ENCODE measurements around the gene TANC1. TPM values are rescaled to one million over a fixed set of nuclear protein-coding genes. Genes with fewer than 3 reads are reported as not detected.

The TANC1 gene
- total and polyA plus RNA-seq, 2 experiments from 2014 or later = 22.1 to 34.8 TPM

DNA sequence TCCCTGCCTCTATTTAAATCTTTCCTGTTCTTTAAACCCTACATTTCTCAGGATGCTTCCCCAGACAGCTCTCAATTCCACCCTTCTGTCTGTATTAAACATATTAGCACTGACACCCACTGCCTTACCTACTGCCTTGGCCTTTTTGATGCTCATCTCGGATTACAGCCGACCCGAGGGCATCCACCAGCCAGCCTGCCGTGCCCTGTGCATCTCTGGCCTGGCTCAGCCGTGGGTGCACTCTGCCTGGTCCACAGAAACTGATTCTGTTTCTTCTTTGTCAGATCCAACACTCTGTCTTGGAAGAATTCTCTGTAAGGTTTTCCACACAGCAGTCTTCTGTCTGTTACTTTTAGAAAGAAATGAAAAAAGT is 27.2 kb downstream of the TANC1 start:
- Histone ChIP-seq H3K36me3 (no peaks in the 10 kb centered on the region), H3K27me3 (no peaks in the 10 kb centered on the region), H3K27ac (peak overlapping the region; percentile 94), H3K4me3 (no peak overlapping the region), H3K4me1 (ENCODE audit: low read depth) (peaks cover 62% of the 10 kb centered on the region), H3K9me3 (ENCODE audit: low read depth) (no peaks in the 10 kb centered on the region)
- no peak for TF ChIP-seq CTCF (IDR thresholded peaks at IDR 0.05; ENCODE audit: low read depth, low read length)
- no peak for DNase-seq (ENCODE audit: low read depth in 1 of 2, low spot score in 1 of 2)

GRCh38 chr2:158996378-158996993 is 28.0 kb downstream of the TANC1 start:
- TF ChIP-seq CTCF (IDR thresholded peaks at IDR 0.05; ENCODE audit: low read depth, low read length) = peak; percentile 21
- peak overlapping the region; percentile 94 for H3K27ac ChIP-seq
- no peaks in the 10 kb centered on the region for H3K36me3 ChIP-seq
- H3K4me3 ChIP-seq = no peak overlapping the region
- peaks cover 71% of the 10 kb centered on the region for H3K4me1 ChIP-seq (ENCODE audit: low read depth)
- no peaks in the 10 kb centered on the region for H3K9me3 ChIP-seq (ENCODE audit: low read depth)
- no peak for DNase-seq (ENCODE audit: low read depth in 1 of 2, low spot score in 1 of 2)
- H3K27me3 ChIP-seq = no peaks in the 10 kb centered on the region

- H3K4me3 ChIP-seq = no peak overlapping the region
- no peaks in the 10 kb centered on the region for H3K9me3 ChIP-seq (ENCODE audit: low read depth)
- no peak for DNase-seq (ENCODE audit: low read depth in 1 of 2, low spot score in 1 of 2)
- TF ChIP-seq CTCF (IDR thresholded peaks at IDR 0.05; ENCODE audit: low read depth, low read length) = no peak
- peak overlapping the region; percentile 94 for H3K27ac ChIP-seq
- H3K36me3 ChIP-seq = no peaks in the 10 kb centered on the region
- no peaks in the 10 kb centered on the region for H3K27me3 ChIP-seq
- H3K4me1 ChIP-seq (ENCODE audit: low read depth) = peaks cover 71% of the 10 kb centered on the region
Measured at GRCh38 chr2:158997037-158997790, 28.8 kb downstream of the TANC1 start.

DNA sequence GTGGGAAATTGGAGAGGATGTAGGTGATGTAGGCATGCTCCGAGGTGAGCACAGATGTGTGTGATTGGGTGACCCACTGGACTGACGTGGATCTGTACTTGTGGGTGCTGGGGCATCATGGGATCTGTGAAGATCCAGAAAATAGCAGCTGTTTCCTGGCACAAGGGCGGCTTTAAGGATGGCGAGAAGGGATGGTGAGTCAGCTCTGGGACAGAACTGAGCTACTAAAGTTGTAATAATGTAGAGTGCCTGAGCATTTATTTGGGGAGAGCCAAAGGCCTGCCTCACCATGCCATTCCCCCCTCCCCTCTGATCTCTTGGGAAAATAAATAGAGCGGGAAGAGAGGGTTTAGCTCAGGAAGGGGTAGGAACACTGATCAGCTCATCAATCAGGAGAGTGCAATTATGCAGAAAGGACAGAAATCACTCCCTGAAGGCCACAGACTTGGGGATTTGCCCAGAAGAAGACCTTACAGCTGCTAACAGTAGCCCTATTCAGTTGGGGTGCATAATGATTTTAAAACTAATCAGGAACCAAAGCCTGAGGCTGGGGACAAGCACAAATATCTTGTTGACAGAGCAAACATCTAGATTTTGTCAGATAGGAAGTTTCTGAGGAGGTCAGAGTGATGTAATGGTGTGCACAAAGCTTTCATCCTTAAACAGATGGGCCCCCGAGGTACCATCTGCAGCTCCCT is 30.3 kb downstream of the TANC1 start:
- H3K27ac ChIP-seq = no peak overlapping the region
- no peak for TF ChIP-seq CTCF (IDR thresholded peaks at IDR 0.05; ENCODE audit: low read depth, low read length)
- peaks cover 67% of the 10 kb centered on the region for H3K4me1 ChIP-seq (ENCODE audit: low read depth)
- no peaks in the 10 kb centered on the region for H3K27me3 ChIP-seq
- no peaks in the 10 kb centered on the region for H3K9me3 ChIP-seq (ENCODE audit: low read depth)
- no peak overlapping the region for H3K4me3 ChIP-seq
- H3K36me3 ChIP-seq = no peaks in the 10 kb centered on the region
- DNase-seq (ENCODE audit: low read depth in 1 of 2, low spot score in 1 of 2) = peak in 1 of 2 donors; percentile 66

DNA sequence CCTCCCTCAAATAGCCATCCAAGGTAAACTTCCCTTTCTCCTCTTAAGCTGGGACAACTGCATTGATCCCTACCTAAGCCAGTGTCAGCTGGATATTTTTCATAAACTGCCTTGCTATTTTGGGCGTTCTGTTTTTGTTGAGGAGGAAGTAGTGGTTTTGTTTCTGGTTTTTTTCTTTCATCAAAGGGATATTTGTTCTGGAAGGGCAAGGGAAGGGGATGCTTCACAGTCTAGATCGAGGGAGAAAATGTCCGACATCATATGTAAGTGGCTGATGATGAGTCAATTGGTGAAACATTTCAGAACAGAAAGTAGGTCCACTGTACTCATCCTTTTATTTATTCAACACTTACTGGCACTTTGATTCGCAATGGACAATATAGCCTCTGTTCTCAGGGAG is 31.0 kb downstream of the TANC1 start:
- no peaks in the 10 kb centered on the region for H3K27me3 ChIP-seq
- H3K9me3 ChIP-seq (ENCODE audit: low read depth) = no peaks in the 10 kb centered on the region
- no peak overlapping the region for H3K4me3 ChIP-seq
- peak in 1 of 2 donors; percentile 49 for DNase-seq (ENCODE audit: low read depth in 1 of 2, low spot score in 1 of 2)
- H3K27ac ChIP-seq = no peak overlapping the region
- H3K36me3 ChIP-seq = no peaks in the 10 kb centered on the region
- TF ChIP-seq CTCF (IDR thresholded peaks at IDR 0.05; ENCODE audit: low read depth, low read length) = no peak
- H3K4me1 ChIP-seq (ENCODE audit: low read depth) = peaks cover 60% of the 10 kb centered on the region
